IMR-90 (cell line): ENCODE measurements around the gene POLR2M. TPM values are rescaled to one million over a fixed set of nuclear protein-coding genes. Genes with fewer than 3 reads are reported as not detected.

Source experiments
- ATAC-seq: fragments of 200-7000 bp; cut with Tn5 transposase; 2 replicates; pipeline ENCODE4 v1.9.1; 2020; ENCODE audit warnings: low read depth, mild to moderate bottlenecking, moderate library complexity
- BruUV-seq: library from RNA; stranded (reverse); fragments of 400-500 nt; replicated peaks from 2 replicates; lab custom pipeline; 2021; lab: Mats Ljungman, UMichigan
- CTCF ChIA-PET: fragments of 300-600 bp; formaldehyde crosslinking; extraction: SDS; loops from one replicate; lab custom pipeline; 2021; ENCODE audit warnings: antibody characterized with exemption; lab: Yijun Ruan, JAX
- POLR2A ChIA-PET: fragments of 300-600 bp; sonication (Branson Sonifier 250); formaldehyde crosslinking; loops from one replicate; lab custom pipeline; 2022; ENCODE audit warnings: antibody characterized with exemption; ENCODE audit not compliant: unreplicated experiment; lab: Charles Lee
- DNase-seq: peaks from one replicate; pipeline ENCODE4 v3.0.0; 2013
- H2AFZ ChIP-seq: replicated peaks from 2 replicates; pipeline ENCODE3; 2013; ENCODE audit warnings: low read length, mild to moderate bottlenecking; ENCODE audit not compliant: poor library complexity
- H2AK5ac ChIP-seq: 2 replicates; pipeline ENCODE4 v1.6.1; 2013; ENCODE audit warnings: low read depth, low read length, inconsistent platforms
- H2AK9ac ChIP-seq: replicated peaks from 2 replicates; pipeline ENCODE3; 2013; ENCODE audit warnings: mild to moderate bottlenecking, low read depth, low read length, moderate library complexity; ENCODE audit not compliant: poor library complexity
- H2BK120ac ChIP-seq: 2 replicates; pipeline ENCODE4 v1.6.1; 2013; ENCODE audit warnings: low read depth, low read length, inconsistent platforms
- H2BK15ac ChIP-seq: 3 replicates; pipeline ENCODE4 v1.6.1; 2013; ENCODE audit warnings: low read depth, low read length, inconsistent platforms
- H2BK20ac ChIP-seq: 2 replicates; pipeline ENCODE4 v1.6.1; 2013; ENCODE audit warnings: low read depth, mild to moderate bottlenecking, inconsistent platforms, low read length, moderate library complexity
- H2BK5ac ChIP-seq: 2 replicates; pipeline ENCODE4 v1.6.1; 2013; ENCODE audit warnings: mild to moderate bottlenecking, low read depth, low read length, inconsistent platforms; ENCODE audit not compliant: poor library complexity, severe bottlenecking
- H3K14ac ChIP-seq: replicated peaks from 2 replicates; pipeline ENCODE4 v1.6.1; 2013; ENCODE audit warnings: low read depth, low read length, inconsistent platforms
- H3K18ac ChIP-seq: 2 replicates; pipeline ENCODE4 v1.6.1; 2013; ENCODE audit warnings: low read depth, low read length, control low read depth
- H3K23ac ChIP-seq: 2 replicates; pipeline ENCODE4 v1.6.1; 2013; ENCODE audit warnings: low read depth, low read length, inconsistent platforms
- H3K27ac ChIP-seq: 2 replicates; pipeline ENCODE4 v1.5.1; 2013; ENCODE audit warnings: mild to moderate bottlenecking, control low read depth, low read length; ENCODE audit not compliant: insufficient read depth
- H3K27me3 ChIP-seq: 2 replicates; pipeline ENCODE4 v1.6.1; 2013; ENCODE audit warnings: low read length; ENCODE audit not compliant: control insufficient read depth, insufficient read depth
- H3K36me3 ChIP-seq: 2 replicates; pipeline ENCODE4 v1.6.1; 2013; ENCODE audit warnings: low read length, mixed read lengths; ENCODE audit not compliant: control insufficient read depth, insufficient read depth
- H3K4ac ChIP-seq: 2 replicates; pipeline ENCODE4 v1.6.1; 2013; ENCODE audit warnings: low read depth, low read length, inconsistent platforms
- H3K4me1 ChIP-seq: 2 replicates; pipeline ENCODE4 v1.6.1; 2013; ENCODE audit warnings: low read length, mixed read lengths; ENCODE audit not compliant: control insufficient read depth, insufficient read depth
- H3K4me2 ChIP-seq: 2 replicates; pipeline ENCODE4 v1.6.1; 2013; ENCODE audit warnings: low read depth, mild to moderate bottlenecking, control low read depth, low read length, moderate library complexity
- H3K4me3 ChIP-seq: 2 replicates; pipeline ENCODE4 v1.5.1; 2013; ENCODE audit warnings: low read depth, mild to moderate bottlenecking, control low read depth, low read length, moderate library complexity; ENCODE audit not compliant: insufficient read depth
- H3K56ac ChIP-seq: 2 replicates; pipeline ENCODE4 v1.6.1; 2013; ENCODE audit warnings: low read length, inconsistent platforms; ENCODE audit not compliant: insufficient read depth; ENCODE audit errors: extremely low read depth
- H3K79me1 ChIP-seq, 2 experiments: 2 replicates each; pipeline ENCODE4 v1.6.1; 2013; ENCODE audit warnings: low read length in 2 of 2, inconsistent platforms in 1 of 2, low read depth in 1 of 2
- H3K9ac ChIP-seq: 2 replicates; pipeline ENCODE4 v1.6.1; 2013; ENCODE audit warnings: low read depth, low read length, control low read depth
- H3K9me1 ChIP-seq: 2 replicates; pipeline ENCODE4 v1.6.1; 2013; ENCODE audit warnings: low read length, inconsistent platforms; ENCODE audit not compliant: insufficient read depth
- H3K9me3 ChIP-seq: 2 replicates; pipeline ENCODE4 v1.6.1; 2013; ENCODE audit warnings: low read length; ENCODE audit not compliant: control insufficient read depth, insufficient read depth
- H4K20me1 ChIP-seq: 2 replicates; pipeline ENCODE4 v1.6.1; 2013; ENCODE audit warnings: low read length, inconsistent platforms; ENCODE audit not compliant: insufficient read depth
- H4K5ac ChIP-seq: 2 replicates; pipeline ENCODE4 v1.6.1; 2013; ENCODE audit warnings: mild to moderate bottlenecking, low read depth, low read length, control low read depth
- H4K8ac ChIP-seq, 2 experiments: 2 replicates each; pipeline ENCODE4 v1.6.1; 2013; ENCODE audit warnings: low read depth in 2 of 2, low read length in 2 of 2, control low read depth in 1 of 2, inconsistent platforms in 1 of 2
- H4K91ac ChIP-seq: 2 replicates; pipeline ENCODE4 v1.6.1; 2013; ENCODE audit warnings: low read depth, low read length, inconsistent platforms; ENCODE audit not compliant: insufficient read depth
- BHLHE40 ChIP-seq: fragments of 150-350 bp; IDR thresholded peaks from 2 replicates; pipeline ENCODE4 v1.6.1; 2016; ENCODE audit warnings: mild to moderate bottlenecking, low read depth, low read length
- CEBPB ChIP-seq: IDR thresholded peaks from 2 replicates; pipeline ENCODE4 v1.6.1; 2012; ENCODE audit warnings: low read depth, low read length, improper control_type of control experiment
- CHD1 ChIP-seq: IDR thresholded peaks from 2 replicates; pipeline ENCODE4 v1.6.1; 2012; ENCODE audit warnings: low read depth, low read length, improper control_type of control experiment
- CTCF ChIP-seq: conservative IDR thresholded peaks from 2 replicates; pipeline ENCODE4 v1.5.1; 2012; ENCODE audit warnings: mild to moderate bottlenecking, low read depth, low read length, improper control_type of control experiment
- FOS ChIP-seq: fragments of 150-350 bp; IDR thresholded peaks from 2 replicates; pipeline ENCODE4 v1.6.1; 2016; ENCODE audit warnings: low read depth, low read length
- MAFK ChIP-seq: IDR thresholded peaks from 2 replicates; pipeline ENCODE4 v1.6.1; 2012; ENCODE audit warnings: low read depth, low read length, improper control_type of control experiment
- MAZ ChIP-seq: IDR thresholded peaks from 2 replicates; pipeline ENCODE4 v1.6.1; 2012; ENCODE audit warnings: low read depth, mild to moderate bottlenecking, low read length, improper control_type of control experiment, moderate library complexity, borderline replicate concordance
- MXI1 ChIP-seq: IDR thresholded peaks from 2 replicates; pipeline ENCODE4 v1.6.1; 2012; ENCODE audit warnings: low read depth, mild to moderate bottlenecking, low read length, moderate library complexity, borderline replicate concordance
- NFE2L2 ChIP-seq: fragments of 150-350 bp; IDR thresholded peaks from 2 replicates; pipeline ENCODE4 v1.6.1; 2016; ENCODE audit warnings: low read depth, mild to moderate bottlenecking, low read length
- POLR2A ChIP-seq: IDR thresholded peaks from 2 replicates; pipeline ENCODE4 v1.6.1; 2012; ENCODE audit warnings: mild to moderate bottlenecking, low read depth, low read length
- RAD21 ChIP-seq: IDR thresholded peaks from 2 replicates; pipeline ENCODE4 v1.6.1; 2012; ENCODE audit warnings: low read length, improper control_type of control experiment
- RCOR1 ChIP-seq: IDR thresholded peaks from 2 replicates; pipeline ENCODE4 v1.6.1; 2012; ENCODE audit warnings: mild to moderate bottlenecking, low read length, improper control_type of control experiment; ENCODE audit not compliant: insufficient replicate concordance
- RFX5 ChIP-seq: IDR thresholded peaks from 2 replicates; pipeline ENCODE4 v1.8.0; 2012; ENCODE audit warnings: low read depth, mild to moderate bottlenecking, low read length, moderate library complexity
- SMC3 ChIP-seq: fragments of 150-350 bp; IDR thresholded peaks from 2 replicates; pipeline ENCODE4 v1.6.1; 2016; ENCODE audit warnings: low read depth, mild to moderate bottlenecking, antibody characterized with exemption, low read length, moderate library complexity
- USF2 ChIP-seq: fragments of 150-350 bp; IDR thresholded peaks from 2 replicates; pipeline ENCODE4 v1.6.1; 2017; ENCODE audit warnings: mild to moderate bottlenecking, antibody characterized with exemption, low read length, low read depth
- WGBS, 2 experiments: methylation state at CpG; one replicate each; pipeline versions ENCODE4 v1.1.5 to v1.1.7; 2013; ENCODE audit warnings: missing lambda C conversion rate in 2 of 2; ENCODE audit not compliant: insufficient read length in 1 of 2; ENCODE audit errors: extremely low coverage in 2 of 2; 5-methylcytosine and 5-hydroxymethylcytosine counted together
- dilution Hi-C: fragments of 300-500 bp; cut with HindIII; formaldehyde crosslinking; loops from one replicate; pipeline ENCODE4 v1.14.3; 2018; ENCODE audit warnings: low sequenced_read_pairs; ENCODE audit not compliant: unreplicated experiment
- in situ Hi-C: fragments of 300-500 bp; cut with MboI; formaldehyde crosslinking; loops from 3 replicates; pipeline ENCODE4 v1.14.3; 2019; ENCODE audit warnings: low sequenced_read_pairs, inconsistent platforms, mixed read lengths
- intact Hi-C: fragments of 100-400 bp; cut with micrococcal nuclease; formaldehyde crosslinking; loops from 2 replicates; pipeline ENCODE4 v1.10.0; 2022
- polyA plus RNA-seq, 3 experiments: library from polyadenylated mRNA; depleted of rRNA; stranded (reverse); fragments of >200 nt; gene quantifications; 2 replicates each; pipeline ENCODE4 v1.2.3, GENCODE V29; 2012; ENCODE audit warnings: low replicate concordance in 1 of 3
- total RNA-seq: library from RNA; depleted of rRNA; stranded (reverse); fragments of >200 nt; gene quantifications from 2 replicates; pipeline ENCODE4 v1.2.3, GENCODE V29; 2012
- TF ChIP-seq, protein P1 (sequence below): fragments of 150-350 bp; IDR thresholded peaks from 2 replicates; pipeline ENCODE4 v1.6.1; 2016; ENCODE audit warnings: low read depth, mild to moderate bottlenecking, low read length, moderate library complexity, borderline replicate concordance

The POLR2M gene
- total and polyA plus RNA-seq, 2 of the 4 experiments (the other 2 are of a cell fraction) = 60.8 to 117 TPM

DNA sequence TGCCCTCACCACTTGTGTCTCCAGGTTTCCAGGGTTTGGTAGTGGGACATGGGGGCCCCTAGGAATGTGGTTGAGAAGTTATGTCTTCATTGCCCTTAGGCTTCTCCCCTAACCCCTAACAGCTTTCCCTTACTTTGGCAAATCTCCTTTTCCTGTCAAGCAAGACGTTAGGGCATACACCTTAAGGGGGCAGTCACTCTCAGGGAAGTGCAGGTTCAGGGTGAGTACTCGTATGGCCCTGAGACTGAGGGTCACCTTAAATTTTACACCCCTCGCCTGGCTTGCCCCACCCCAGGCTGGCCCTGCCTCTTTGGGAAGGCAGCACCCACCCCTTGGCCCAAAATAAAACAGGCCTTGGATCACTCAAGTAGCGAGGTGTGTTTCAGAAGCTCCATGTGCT, 33.5 kb downstream of the POLR2M start:
- intact Hi-C loops (no loop called here), in situ Hi-C loops (no loop called here), dilution Hi-C loops (no loop called here)
- ATAC-seq = no peak
- Histone ChIP-seq H3K9me3 (no peaks in the 10 kb centered on the region), H3K18ac (no peak overlapping the region), H3K36me3 (no peaks in the 10 kb centered on the region), H4K91ac (no peak overlapping the region), H3K14ac (no peak overlapping the region), H2AFZ (no peak overlapping the region), H3K56ac (no peak overlapping the region), H3K4me3 (no peak overlapping the region), H3K4me1 (no peaks in the 10 kb centered on the region), H3K9ac (no peak overlapping the region), H3K27ac (no peak overlapping the region), H2AK9ac (no peak overlapping the region), H2BK5ac (no peak overlapping the region), H3K79me1 (no peaks in the 10 kb centered on the region), H2BK20ac (no peak overlapping the region), H4K8ac (no peak overlapping the region), H4K20me1 (no peaks in the 10 kb centered on the region), H3K27me3 (no peaks in the 10 kb centered on the region; the same call in none of the 2 replicates), H2BK120ac (no peak overlapping the region), H3K9me1 (no peaks in the 10 kb centered on the region), H4K5ac (no peak overlapping the region), H2AK5ac (no peak overlapping the region), H3K4me2 (no peak overlapping the region), H2BK15ac (no peak overlapping the region), H3K23ac (no peak overlapping the region), H3K4ac (no peak overlapping the region)
- WGBS, 2 experiments = no CpG with 5 or more reads among the region's 4 CpGs
- no TSS peak for BruUV-seq
- ChIA-PET CTCF (no interaction called here), POLR2A (no interaction called here)
- TF ChIP-seq MAZ = no peak
- no peak for TF ChIP-seq CTCF
- TF ChIP-seq POLR2A = no peak
- no peak for TF ChIP-seq NFE2L2
- no peak for TF ChIP-seq BHLHE40
- TF ChIP-seq RAD21 = no peak
- TF ChIP-seq SMC3 = no peak
- TF ChIP-seq RCOR1 = no peak
- no peak for TF ChIP-seq USF2
- no peak for TF ChIP-seq RFX5
- no peak for TF ChIP-seq CHD1
- no peak for TF ChIP-seq CEBPB
- no peak for TF ChIP-seq MAFK
- no peak for TF ChIP-seq MXI1
- no peak for TF ChIP-seq FOS
- TF ChIP-seq, protein P1, sequence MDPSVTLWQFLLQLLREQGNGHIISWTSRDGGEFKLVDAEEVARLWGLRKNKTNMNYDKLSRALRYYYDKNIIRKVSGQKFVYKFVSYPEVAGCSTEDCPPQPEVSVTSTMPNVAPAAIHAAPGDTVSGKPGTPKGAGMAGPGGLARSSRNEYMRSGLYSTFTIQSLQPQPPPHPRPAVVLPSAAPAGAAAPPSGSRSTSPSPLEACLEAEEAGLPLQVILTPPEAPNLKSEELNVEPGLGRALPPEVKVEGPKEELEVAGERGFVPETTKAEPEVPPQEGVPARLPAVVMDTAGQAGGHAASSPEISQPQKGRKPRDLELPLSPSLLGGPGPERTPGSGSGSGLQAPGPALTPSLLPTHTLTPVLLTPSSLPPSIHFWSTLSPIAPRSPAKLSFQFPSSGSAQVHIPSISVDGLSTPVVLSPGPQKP = no peak
- DNase-seq = no peak
